GM10248 (cell line): ENCODE results near the gene HOXB4.
A peak's percentile ranks its signal among the peaks of the same experiment; 100 is the strongest.
"Not testable (repeated sequence)": the region's sequence is repeated elsewhere in the genome, so short reads cannot be mapped to it uniquely, and the experiment has no call there.

Experiments
- CTCF ChIA-PET: fragments of 300-600 bp; sonication (Branson Sonifier 250); formaldehyde crosslinking; extraction: SDS; loops from one replicate; lab custom pipeline; 2021; ENCODE audit warnings: antibody characterized with exemption; lab: Yijun Ruan, JAX
- POLR2A ChIA-PET: fragments of 350-650 bp; sonication (Branson Sonifier 250); formaldehyde crosslinking; extraction: SDS; loops from one replicate; lab custom pipeline; 2020; ENCODE audit warnings: antibody characterized with exemption; lab: Yijun Ruan, JAX
- DNase-seq: peaks from one replicate; pipeline ENCODE4 v3.0.0; 2012; ENCODE audit errors: extremely low spot score
- CTCF ChIP-seq: IDR thresholded peaks from 2 replicates; pipeline ENCODE4 v1.5.1; 2012; ENCODE audit warnings: mild to moderate bottlenecking, low read depth; ENCODE audit errors: extremely low read depth, missing control alignments, control extremely low read depth

Gene HOXB4

GRCh38 chr17:48542114-48542656 lies 36.0 kb downstream of the HOXB4 start:
- POLR2A ChIA-PET = no interaction called here
- no peak for TF ChIP-seq CTCF
- DNase-seq = no peak
- CTCF ChIA-PET = interaction anchor here (0.8 to 1.6 kb wide), 3 partner anchors 15 to 59 kb away, joined by 3 read pairs; no protein-coding TSS in a partner anchor

- ChIA-PET CTCF (interaction anchor here (0.8 to 1.3 kb wide), 2 partner anchors 15 to 60 kb away, joined by 3 read pairs; no protein-coding TSS in a partner anchor), POLR2A (no interaction called here)
- peak; percentile 58 for DNase-seq
- TF ChIP-seq CTCF = no peak
These were observed 36.5 kb downstream of the HOXB4 start for GRCh38 chr17:48541577-48542113.

- ChIA-PET POLR2A (no interaction called here), CTCF (interaction anchor here (0.8 to 1.7 kb wide), 2 partner anchors 60 to 461 kb away, joined by 3 read pairs; no protein-coding TSS in a partner anchor)
- no peak for TF ChIP-seq CTCF
- DNase-seq = no peak
These were observed 37.0 kb downstream of the HOXB4 start for GRCh38 chr17:48541036-48541576.

- ChIA-PET POLR2A (no interaction called here), CTCF (interaction anchor here (0.7 to 2.8 kb wide), 7 partner anchors 9 to 460 kb away, joined by 3 to 9 read pairs (median 3); no protein-coding TSS in a partner anchor)
- TF ChIP-seq CTCF = no peak
- no peak for DNase-seq
These were observed 37.9 kb downstream of the HOXB4 start for GRCh38 chr17:48540213-48540612.

- TF ChIP-seq CTCF = no peak
- ChIA-PET CTCF (interaction anchor here (1.3 to 2.8 kb wide), 3 partner anchors 10 to 459 kb away, joined by 3 to 9 read pairs (median 5); no protein-coding TSS in a partner anchor), POLR2A (no interaction called here)
- DNase-seq = no peak
These were observed 39.0 kb downstream of the HOXB4 start for GRCh38 chr17:48539177-48539576.

GRCh38 chr17:48537316-48537715 lies 40.8 kb downstream of the HOXB4 start:
- ChIA-PET CTCF (no interaction called here), POLR2A (no interaction called here)
- no peak for DNase-seq
- no peak for TF ChIP-seq CTCF

GRCh38 chr17:48535793-48536559 lies 42.2 kb downstream of the HOXB4 start:
- CTCF ChIA-PET = interaction anchor here (1.0 kb wide), 1 partner anchor 405 kb away, joined by 3 read pairs; no protein-coding TSS in a partner anchor
- DNase-seq, POLR2A ChIA-PET: not testable (repeated sequence)
